Astrocyte (in vitro differentiated cells and primary cell): ENCODE measurements around the gene LGI1.

ENCODE experiments used
- CTCF ChIP-seq: IDR thresholded peaks from 2 replicates; pipeline ENCODE4 v1.5.1; 2011; ENCODE audit warnings: low read depth, mild to moderate bottlenecking, inconsistent platforms, low read length, moderate library complexity; ENCODE audit not compliant: insufficient read depth
- EZH2 ChIP-seq: IDR thresholded peaks from 2 replicates; pipeline ENCODE4 v1.6.1; 2012; ENCODE audit warnings: mild to moderate bottlenecking, low read length, inconsistent platforms; ENCODE audit not compliant: insufficient read depth

- no peak for TF ChIP-seq CTCF
- TF ChIP-seq EZH2, result no peak
Measured at GRCh38 chr10:93757136-93757535, 600 bp upstream of the LGI1 start.
